MM.1S (cell line): ENCODE measurements around the gene SLIT1.

ENCODE experiments used
- DNase-seq: peaks from one replicate; pipeline ENCODE4 v3.0.0-alpha.2; 2015
- H2AFZ ChIP-seq: fragments of 300-600 bp; sonication (generic); 2 replicates; pipeline ENCODE4 v1.6.0; 2016; ENCODE audit warnings: antibody characterized with exemption, low read length
- H3F3A ChIP-seq: fragments of 300-600 bp; sonication (generic); 2 replicates; pipeline ENCODE4 v1.6.1; 2016; ENCODE audit warnings: mild to moderate bottlenecking, antibody characterized with exemption, low read length, moderate library complexity, mixed read lengths; ENCODE audit not compliant: insufficient read depth
- H3K27ac ChIP-seq: fragments of 300-600 bp; sonication (generic); 2 replicates; pipeline ENCODE4 v1.5.1; 2016; ENCODE audit warnings: mild to moderate bottlenecking, low read length
- H3K27me3 ChIP-seq: fragments of 300-600 bp; sonication (generic); replicated peaks from 2 replicates; pipeline ENCODE4 v1.6.0; 2016; ENCODE audit warnings: low read length; ENCODE audit not compliant: insufficient read depth
- H3K36me3 ChIP-seq: fragments of 300-600 bp; sonication (generic); replicated peaks from 2 replicates; pipeline ENCODE4 v1.6.1; 2016; ENCODE audit warnings: mild to moderate bottlenecking, low read length, mixed read lengths; ENCODE audit not compliant: insufficient read depth
- H3K4me1 ChIP-seq: fragments of 300-600 bp; sonication (generic); 2 replicates; pipeline ENCODE4 v1.6.1; 2016; ENCODE audit warnings: low read length, mixed read lengths
- H3K4me2 ChIP-seq: fragments of 300-600 bp; sonication (generic); 2 replicates; pipeline ENCODE4 v1.6.0; 2016; ENCODE audit warnings: low read depth, low read length
- H3K4me3 ChIP-seq: fragments of 300-600 bp; sonication (generic); 2 replicates; pipeline ENCODE4 v1.5.1; 2016; ENCODE audit warnings: low read length, mixed read lengths
- H3K79me2 ChIP-seq: fragments of 300-600 bp; sonication (generic); 2 replicates; pipeline ENCODE4 v1.6.1; 2016; ENCODE audit warnings: mixed run types, low read length, mixed read lengths
- H3K9ac ChIP-seq: fragments of 300-600 bp; sonication (generic); 2 replicates; pipeline ENCODE4 v1.6.1; 2016; ENCODE audit warnings: low read length, mixed read lengths
- H3K9me2 ChIP-seq: fragments of 300-600 bp; sonication (generic); replicated peaks from 2 replicates; pipeline ENCODE4 v1.6.1; 2016; ENCODE audit warnings: mild to moderate bottlenecking, low read length, mixed read lengths; ENCODE audit not compliant: insufficient read depth
- H3K9me3 ChIP-seq: fragments of 300-600 bp; sonication (generic); replicated peaks from 2 replicates; pipeline ENCODE4 v1.6.1; 2016; ENCODE audit warnings: mild to moderate bottlenecking, low read length, mixed read lengths; ENCODE audit not compliant: insufficient read depth
- H4K20me1 ChIP-seq: fragments of 300-600 bp; sonication (generic); 2 replicates; pipeline ENCODE4 v1.6.1; 2016; ENCODE audit warnings: mild to moderate bottlenecking, low read length, moderate library complexity, mixed read lengths; ENCODE audit not compliant: insufficient read depth
- CTCF ChIP-seq: fragments of 300-600 bp; sonication (generic); IDR thresholded peaks from 2 replicates; pipeline ENCODE4 v1.5.1; 2016; ENCODE audit warnings: antibody characterized with exemption, low read length, mixed read lengths
- EZH2 ChIP-seq: fragments of 300-600 bp; sonication (generic); optimal IDR thresholded peaks from 2 replicates; pipeline ENCODE3; 2017; ENCODE audit warnings: low read depth, mild to moderate bottlenecking, antibody characterized with exemption, low read length, mixed read lengths
- EZH2phosphoT487 ChIP-seq: fragments of 300-600 bp; sonication (generic); IDR thresholded peaks from 2 replicates; pipeline ENCODE4 v1.6.1; 2018; ENCODE audit warnings: antibody characterized with exemption, low read length

The SLIT1 gene

GRCh38 chr10:96984541-96985131 lies 201.1 kb downstream of the SLIT1 start:
- H3K27ac ChIP-seq, result no peak overlapping the region
- no peaks in the 10 kb centered on the region for H4K20me1 ChIP-seq
- H3K4me3 ChIP-seq, result no peak overlapping the region
- H3K4me1 ChIP-seq, result no peaks in the 10 kb centered on the region
- DNase-seq, result no peak
- TF ChIP-seq CTCF, result no peak
- no peak for TF ChIP-seq EZH2phosphoT487
- TF ChIP-seq EZH2, result no peak
- no peak overlapping the region for H3K4me2 ChIP-seq
- H2AFZ ChIP-seq, result no peak overlapping the region
- no peaks in the 10 kb centered on the region for H3K79me2 ChIP-seq
- no peaks in the 10 kb centered on the region for H3K36me3 ChIP-seq
- no peaks in the 10 kb centered on the region for H3K9me2 ChIP-seq
- no peak overlapping the region for H3K9ac ChIP-seq
- H3F3A ChIP-seq, result no peaks in the 10 kb centered on the region
- no peaks in the 10 kb centered on the region for H3K27me3 ChIP-seq
- no peaks in the 10 kb centered on the region for H3K9me3 ChIP-seq

- Histone ChIP-seq H3F3A (peaks cover 16% of the 10 kb centered on the region), H3K27me3 (no peaks in the 10 kb centered on the region), H3K9me3 (no peaks in the 10 kb centered on the region), H4K20me1 (no peaks in the 10 kb centered on the region), H2AFZ (no peak overlapping the region), H3K9me2 (no peaks in the 10 kb centered on the region), H3K9ac (no peak overlapping the region), H3K36me3 (no peaks in the 10 kb centered on the region), H3K4me2 (no peak overlapping the region), H3K4me3 (no peak overlapping the region), H3K79me2 (no peaks in the 10 kb centered on the region), H3K4me1 (peaks cover 19% of the 10 kb centered on the region), H3K27ac (no peak overlapping the region)
- no peak for DNase-seq
- TF ChIP-seq CTCF, result no peak
- TF ChIP-seq EZH2, result no peak
- no peak for TF ChIP-seq EZH2phosphoT487
Measured at GRCh38 chr10:96982149-96982930, 203.4 kb downstream of the SLIT1 start.

- Histone ChIP-seq H3K9me3 (no peaks in the 10 kb centered on the region), H3K79me2 (no peaks in the 10 kb centered on the region), H3K4me2 (peak overlapping the region; percentile 33; the same call in 1 of the 2 replicates), H3K9ac (no peak overlapping the region), H3K4me3 (no peak overlapping the region), H3K4me1 (peaks cover 22% of the 10 kb centered on the region), H2AFZ (no peak overlapping the region), H3K9me2 (no peaks in the 10 kb centered on the region), H3F3A (peaks cover 16% of the 10 kb centered on the region), H4K20me1 (no peaks in the 10 kb centered on the region), H3K27ac (peak overlapping the region; percentile 41; the same call in 1 of the 2 replicates), H3K27me3 (no peaks in the 10 kb centered on the region), H3K36me3 (no peaks in the 10 kb centered on the region)
- peak; percentile 58 for DNase-seq
- TF ChIP-seq CTCF, result no peak
Measured at GRCh38 chr10:96978621-96979154, 207.1 kb downstream of the SLIT1 start.
